Measurements from ENCODE around the gene MAST4.

DNA sequence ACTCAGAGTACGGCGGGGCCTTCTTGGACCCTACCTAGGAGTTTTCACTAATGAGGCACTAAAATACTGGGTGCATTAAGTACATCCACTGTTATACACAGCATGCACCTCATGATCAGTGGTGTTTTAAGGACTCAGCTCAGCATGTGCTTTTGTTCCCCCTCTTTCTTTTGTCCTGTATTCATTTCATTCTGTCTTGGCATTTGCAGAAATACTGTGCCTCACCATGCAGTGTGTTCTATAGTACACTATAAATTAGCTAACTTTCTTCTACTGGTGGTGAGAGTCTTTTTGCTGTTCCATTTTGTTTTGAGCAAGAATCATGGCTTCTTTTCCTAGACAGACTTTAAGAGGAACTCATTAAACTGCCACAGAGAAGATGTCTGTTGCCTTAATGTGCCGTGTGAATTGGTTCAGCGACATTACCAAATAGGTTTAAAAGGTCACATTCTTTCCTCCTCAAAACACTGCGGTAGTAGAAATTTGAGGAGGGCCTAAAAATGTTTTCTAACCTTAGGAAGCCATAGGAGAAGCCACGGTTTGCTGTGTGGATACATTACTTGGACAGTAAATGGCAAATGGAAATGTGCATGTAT, 276.6 kb downstream of the MAST4 start:
- TF ChIP-seq, protein P1, sequence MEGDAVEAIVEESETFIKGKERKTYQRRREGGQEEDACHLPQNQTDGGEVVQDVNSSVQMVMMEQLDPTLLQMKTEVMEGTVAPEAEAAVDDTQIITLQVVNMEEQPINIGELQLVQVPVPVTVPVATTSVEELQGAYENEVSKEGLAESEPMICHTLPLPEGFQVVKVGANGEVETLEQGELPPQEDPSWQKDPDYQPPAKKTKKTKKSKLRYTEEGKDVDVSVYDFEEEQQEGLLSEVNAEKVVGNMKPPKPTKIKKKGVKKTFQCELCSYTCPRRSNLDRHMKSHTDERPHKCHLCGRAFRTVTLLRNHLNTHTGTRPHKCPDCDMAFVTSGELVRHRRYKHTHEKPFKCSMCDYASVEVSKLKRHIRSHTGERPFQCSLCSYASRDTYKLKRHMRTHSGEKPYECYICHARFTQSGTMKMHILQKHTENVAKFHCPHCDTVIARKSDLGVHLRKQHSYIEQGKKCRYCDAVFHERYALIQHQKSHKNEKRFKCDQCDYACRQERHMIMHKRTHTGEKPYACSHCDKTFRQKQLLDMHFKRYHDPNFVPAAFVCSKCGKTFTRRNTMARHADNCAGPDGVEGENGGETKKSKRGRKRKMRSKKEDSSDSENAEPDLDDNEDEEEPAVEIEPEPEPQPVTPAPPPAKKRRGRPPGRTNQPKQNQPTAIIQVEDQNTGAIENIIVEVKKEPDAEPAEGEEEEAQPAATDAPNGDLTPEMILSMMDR (conservative IDR thresholded peaks at IDR 0.05 in 1 of 2, IDR thresholded peaks at IDR 0.05 in 1 of 2; ENCODE audit: low read depth in 1 of 2, low read length in 2 of 2) = no peak
- no peak for TF ChIP-seq EZH2 (IDR thresholded peaks at IDR 0.05; ENCODE audit: low read length, missing control alignments)

Measured in fibroblast of lung (primary cell).